GM19023 (cell line): ENCODE measurements around the gene SERAC1.

Experiments
- ATAC-seq: cut with Tn5 transposase; IDR thresholded peaks from one replicate; pipeline ENCODE4 v1.9.1; 2021; ENCODE audit warnings: mild to moderate bottlenecking, moderate library complexity; ENCODE audit not compliant: unreplicated experiment

SERAC1 gene

DNA sequence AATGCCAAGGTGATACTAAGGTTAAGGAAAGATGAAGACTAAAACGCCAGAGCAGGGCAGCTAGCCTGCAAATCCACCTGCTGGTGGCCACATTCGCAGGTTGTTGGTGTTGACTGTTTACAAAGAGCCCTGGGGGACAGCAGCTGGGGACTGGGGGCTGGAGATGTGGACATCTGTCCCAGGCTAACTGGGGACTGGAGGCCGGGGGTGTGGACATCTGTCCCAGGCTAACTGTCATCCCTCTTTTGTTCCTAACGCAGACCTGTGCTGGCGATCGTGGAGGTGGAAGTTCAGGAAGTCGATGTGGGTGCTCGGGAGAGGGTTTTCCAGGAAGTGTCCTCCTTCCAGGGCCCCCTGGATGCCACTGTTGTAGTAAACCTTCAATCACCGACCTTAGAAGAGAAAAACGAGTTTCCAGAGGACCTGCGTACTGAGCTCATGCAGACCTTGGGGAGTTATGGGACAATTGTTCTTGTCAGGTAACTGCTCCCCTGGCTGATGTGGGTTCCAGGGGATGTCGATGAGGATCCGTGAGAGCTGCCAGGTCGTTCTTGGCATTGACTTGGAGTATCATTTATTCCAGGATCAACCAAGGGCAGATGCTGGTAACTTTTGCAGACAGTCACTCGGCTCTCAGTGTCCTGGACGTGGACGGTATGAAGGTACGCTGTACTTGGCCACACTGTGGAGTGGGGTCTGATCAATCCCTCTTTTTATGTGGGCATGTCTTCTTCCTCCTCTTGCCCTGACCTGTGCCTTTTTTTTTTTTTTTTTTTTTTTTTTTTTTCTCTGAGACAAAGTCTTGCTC, 87.0 kb downstream of the SERAC1 start:
- no peak for ATAC-seq

DNA sequence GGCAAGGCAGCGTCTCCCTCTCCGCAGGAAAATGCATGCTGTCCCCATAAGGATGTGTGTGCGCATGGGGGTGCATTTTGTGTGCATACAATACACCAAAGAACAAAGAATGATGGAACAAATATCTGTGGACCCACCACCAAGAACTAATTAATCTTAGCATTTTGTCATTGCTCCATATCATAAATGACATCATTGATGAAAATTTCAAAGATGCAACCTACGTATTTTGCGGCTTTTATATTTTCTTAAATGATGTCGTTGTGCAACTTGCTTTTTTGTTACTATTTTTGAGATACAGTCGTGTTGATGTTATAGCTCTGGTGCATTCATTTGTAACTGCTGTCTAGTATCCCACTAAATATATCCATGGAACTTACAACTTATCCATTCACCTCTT, 89.7 kb downstream of the SERAC1 start:
- ATAC-seq = no peak

DNA sequence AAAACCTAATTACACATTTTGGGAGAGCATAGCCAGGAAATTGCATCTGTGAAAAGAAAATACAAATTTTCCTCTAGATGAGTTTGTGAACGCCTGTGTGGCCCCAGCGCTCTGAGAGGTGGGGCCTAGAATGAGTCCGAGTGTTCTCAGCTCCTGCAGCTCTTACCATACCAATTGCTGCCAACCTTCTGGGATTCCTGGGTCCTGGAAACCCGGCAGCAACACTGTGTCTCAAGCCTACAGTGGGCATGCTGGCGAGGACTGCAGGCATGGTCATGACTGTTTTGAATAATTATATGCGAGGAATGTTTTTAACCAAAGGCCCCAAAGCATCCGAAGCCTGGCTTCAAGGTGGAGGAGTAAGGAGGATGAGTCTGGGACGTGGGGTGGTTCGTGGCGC, 90.4 kb downstream of the SERAC1 start:
- no peak for ATAC-seq

DNA sequence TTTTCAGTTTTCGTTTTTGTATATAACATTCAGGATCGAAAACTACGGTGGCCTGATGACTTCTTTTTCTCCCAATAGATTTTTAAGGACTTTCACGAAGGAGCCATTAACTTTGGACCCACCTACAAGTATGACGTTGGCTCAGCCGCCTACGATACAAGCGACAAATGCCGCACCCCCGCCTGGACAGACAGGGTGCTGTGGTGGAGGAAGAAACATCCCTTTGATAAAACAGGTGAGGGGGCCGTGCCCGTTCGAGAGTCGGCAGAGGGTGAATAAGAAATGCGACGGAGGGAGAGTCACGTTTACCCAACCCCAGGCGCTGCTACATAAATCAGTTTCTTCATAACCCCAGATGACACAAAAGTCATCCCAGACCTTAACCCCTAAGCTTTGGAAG, 91.5 kb downstream of the SERAC1 start:
- ATAC-seq = no peak

DNA sequence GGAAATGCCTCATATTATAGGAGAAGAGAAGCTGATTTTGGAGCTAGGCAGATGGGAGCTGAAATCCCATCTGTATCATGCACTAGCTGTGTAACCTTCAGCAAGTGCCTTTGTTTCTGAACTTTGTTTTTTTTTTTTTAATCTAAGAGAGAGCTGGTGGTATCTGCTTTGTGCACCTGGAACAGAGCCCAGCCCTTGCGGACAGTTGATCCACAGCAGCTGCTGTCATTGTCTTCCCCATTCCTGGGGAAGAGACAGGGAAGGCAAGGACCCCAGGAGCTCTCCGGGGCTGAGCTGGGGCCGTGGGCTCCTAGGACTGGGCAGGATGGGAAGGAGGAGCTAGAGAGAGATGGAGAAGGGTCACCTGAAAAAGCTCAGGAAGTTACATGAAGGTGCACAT, 94.3 kb downstream of the SERAC1 start:
- no peak for ATAC-seq

DNA sequence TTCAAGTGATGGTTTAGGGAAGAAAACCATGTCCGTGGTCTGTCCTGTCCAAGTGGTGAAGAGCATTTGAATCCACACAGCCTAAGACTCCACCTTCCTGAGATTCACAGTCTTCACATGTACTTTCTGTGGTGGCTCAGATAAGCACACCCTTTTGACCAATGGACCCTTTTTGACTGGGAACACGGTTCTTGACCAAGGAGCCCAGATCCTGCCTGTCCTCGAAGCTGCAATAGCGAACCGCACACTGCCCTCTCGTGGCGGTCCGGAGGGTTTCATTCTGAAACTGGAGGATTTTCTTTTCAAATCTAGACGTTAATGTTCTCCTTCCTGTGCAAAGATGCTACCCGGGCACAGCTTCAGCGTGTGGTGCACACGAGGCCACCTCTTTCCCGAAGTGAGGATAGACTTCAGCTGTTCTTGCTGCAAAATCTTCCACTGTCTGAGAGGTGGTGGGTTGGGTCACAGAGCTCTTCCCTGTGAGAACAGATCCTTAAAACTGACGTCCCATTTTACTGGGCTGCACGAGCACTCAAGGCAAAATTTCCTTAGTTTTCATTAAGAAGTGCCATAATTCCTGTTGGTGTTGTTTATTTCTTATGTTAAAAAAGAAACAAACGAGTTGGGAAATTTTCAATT, 95.9 kb downstream of the SERAC1 start:
- no peak for ATAC-seq

DNA sequence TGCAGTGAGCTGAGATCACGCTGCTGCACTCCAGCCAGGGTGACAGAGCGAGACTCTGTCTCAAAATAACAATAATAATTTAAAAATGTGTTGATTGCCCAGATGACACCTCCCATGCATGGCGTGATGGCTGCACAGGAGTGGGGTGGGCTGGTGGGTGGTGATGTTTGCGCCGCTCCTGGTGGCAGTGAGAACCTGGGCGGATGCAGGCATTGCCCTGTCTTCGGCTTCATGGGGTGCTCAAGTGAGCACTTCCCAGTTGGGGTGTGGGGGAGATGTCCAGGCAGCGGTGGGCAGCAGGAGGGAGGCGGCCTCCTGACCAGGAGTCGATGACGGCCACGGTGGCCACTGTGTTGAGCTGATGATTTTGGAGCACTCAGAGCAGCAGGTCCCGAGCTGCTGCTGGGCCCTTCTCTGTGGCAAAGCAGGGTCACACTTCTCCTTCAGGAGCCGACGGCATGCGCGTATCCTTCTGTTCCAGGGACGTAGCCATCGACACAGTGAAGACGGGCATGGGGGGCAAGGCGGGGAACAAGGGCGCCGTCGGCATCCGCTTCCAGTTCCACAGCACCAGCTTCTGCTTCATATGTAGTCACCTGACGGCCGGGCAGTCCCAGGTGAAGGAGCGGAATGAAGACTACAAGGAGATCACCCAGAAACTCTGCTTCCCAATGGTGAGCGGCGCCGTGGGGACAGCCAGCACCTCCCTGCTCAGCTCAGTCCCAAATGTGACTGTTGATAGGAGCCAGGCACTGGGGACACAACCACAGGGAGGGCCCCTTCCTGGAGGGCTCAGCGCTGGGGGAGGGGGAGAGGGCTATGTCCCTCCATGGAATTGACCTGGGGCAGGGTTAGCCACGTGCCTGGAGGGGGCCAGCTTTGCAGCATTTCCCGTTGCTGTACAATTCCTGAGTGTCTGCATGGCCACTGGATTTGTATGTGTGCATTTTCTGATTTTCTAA, 96.7 kb downstream of the SERAC1 start:
- ATAC-seq = no peak

DNA sequence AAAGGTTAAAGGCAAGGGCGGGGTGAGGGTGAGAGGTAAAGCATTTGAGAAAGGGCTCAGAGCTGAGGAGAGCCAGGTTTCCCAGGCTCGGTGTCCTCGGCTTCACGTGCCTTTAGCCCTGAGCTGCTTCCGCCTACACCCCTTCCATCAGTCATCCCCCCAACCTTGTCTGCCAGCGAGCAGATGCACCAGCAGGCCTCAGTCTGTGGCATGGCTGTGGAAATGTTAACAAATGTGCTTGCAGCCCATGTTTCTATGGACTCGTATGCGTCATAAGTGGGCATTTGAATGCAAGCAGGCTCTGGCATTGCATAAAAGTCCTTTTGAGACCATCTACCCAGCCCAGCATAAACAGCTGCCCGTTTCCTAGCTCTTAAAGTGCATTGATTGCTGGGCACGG, 97.5 kb downstream of the SERAC1 start:
- no peak for ATAC-seq

DNA sequence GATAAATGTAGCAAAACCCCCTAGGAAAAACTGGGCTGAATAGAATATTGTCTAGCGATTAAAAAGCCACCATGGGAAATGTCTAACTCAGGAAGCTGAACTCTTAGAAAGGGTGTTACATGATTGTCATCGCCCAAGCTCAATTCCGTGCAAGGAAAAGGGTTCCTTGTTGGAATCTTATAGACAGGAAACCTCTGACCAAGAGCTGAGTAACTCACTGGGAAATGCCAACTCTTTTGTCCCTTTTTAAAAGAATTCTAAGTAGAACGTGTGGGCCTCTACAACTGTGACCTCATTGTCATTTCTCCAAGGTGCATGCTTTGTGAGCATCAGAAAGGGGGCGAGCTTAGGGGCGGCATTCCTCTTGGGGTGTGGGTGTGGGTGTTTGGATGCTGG, 98.3 kb downstream of the SERAC1 start:
- no peak for ATAC-seq

DNA sequence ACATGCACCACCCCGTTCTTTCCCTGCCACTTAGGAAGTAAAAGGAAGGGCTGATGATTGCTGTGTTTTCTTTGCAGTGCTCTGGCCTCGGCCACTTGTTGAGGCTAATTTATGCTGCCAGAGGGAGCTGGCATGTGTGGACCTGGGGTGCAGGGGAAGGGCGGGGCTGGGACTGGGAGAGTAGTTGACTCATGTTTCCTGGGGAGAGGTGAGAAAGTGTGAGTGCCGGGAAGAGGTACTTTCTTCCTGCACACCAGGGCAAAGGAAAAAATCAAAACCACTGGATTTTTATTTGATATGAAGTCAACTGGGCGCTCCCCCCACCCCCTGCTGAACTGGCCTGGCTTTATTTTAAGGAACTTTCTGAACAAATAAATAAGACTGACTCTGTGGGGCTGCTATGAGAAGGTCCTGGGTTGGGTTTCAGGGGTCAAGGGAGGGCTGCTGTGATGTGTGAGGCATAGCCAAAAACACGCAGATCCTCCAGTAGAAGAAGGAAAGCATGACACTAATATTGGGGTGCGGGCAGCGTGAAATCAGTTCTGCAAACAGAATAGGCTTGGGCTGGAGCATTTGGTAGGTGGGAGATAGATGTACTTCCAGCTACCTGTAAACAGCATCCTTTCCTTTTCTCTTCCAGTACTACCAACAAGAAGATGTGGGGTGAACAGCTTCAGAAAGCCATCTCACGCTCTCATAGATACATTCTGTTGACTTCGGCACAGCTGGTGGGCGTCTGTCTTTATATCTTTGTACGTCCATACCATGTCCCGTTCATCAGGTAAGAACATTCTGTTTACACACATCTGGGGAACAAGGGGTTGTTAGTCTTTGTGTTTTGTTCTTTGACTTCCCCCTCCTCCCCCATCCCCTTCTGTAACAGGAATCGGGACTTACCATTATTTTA, 98.9 kb downstream of the SERAC1 start:
- ATAC-seq = no peak

DNA sequence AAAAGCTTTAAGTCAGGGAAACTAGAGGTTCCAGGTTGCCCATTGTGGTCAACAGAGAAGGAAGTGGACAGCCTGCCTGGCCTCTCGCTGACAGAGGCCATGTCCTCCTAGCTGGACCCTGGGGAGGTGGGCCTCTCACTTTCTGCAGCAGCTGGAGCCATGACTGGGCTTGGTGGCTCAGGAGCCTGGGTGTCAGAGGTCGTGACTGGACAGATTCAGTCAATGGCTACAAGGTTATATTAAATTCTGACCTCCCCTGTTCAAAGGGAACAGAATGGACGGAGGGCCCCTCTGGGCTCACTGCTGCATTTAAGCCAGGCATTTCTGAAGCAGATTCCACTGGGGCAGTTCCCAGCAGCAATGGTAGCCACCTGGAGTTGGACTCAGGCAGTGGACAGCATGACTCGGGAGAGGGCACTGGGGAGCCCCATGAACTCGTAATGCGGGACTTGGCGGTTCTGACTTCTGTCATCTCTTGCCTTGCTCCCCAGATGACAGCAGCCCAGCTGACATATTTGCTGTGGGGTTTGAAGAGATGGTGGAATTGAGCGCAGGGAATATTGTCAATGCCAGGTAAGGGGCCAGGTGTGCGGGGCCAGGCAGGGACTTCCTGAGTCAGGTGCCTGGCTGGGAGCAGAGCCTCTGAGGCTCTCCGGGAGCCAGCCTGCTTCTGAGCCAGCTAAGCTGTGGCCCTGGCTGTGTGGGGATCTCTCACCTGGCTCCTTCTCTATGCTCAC, 99.7 kb downstream of the SERAC1 start:
- ATAC-seq = no peak

DNA sequence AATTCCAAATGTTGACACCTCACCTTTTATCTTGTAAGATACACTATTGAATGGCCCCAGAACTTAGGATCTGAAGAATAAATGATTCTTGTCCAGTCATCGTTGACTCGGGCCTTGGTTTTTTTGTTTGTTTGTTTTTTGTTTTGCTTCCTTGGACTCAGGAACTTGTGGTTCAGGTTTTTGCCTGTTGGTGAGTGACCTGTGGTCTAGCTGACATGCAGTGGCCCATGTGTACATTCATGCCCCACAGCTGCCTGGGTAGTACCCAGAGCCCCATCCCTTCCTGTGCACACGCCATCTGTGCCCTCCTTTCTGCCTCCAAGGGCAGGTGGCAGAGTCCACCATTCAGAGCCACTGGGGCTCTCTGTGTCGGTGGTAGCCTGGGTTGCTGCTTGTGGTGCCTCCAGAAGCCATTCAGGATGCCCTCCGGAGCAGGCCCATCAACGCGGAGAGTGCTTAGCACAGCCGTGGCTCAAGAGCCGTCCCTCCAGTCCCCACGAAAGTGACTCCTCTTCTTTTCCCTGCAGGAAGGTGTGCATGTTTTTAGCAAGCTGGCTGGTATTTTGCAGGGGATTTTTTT, 100.5 kb downstream of the SERAC1 start:
- ATAC-seq = no peak

DNA sequence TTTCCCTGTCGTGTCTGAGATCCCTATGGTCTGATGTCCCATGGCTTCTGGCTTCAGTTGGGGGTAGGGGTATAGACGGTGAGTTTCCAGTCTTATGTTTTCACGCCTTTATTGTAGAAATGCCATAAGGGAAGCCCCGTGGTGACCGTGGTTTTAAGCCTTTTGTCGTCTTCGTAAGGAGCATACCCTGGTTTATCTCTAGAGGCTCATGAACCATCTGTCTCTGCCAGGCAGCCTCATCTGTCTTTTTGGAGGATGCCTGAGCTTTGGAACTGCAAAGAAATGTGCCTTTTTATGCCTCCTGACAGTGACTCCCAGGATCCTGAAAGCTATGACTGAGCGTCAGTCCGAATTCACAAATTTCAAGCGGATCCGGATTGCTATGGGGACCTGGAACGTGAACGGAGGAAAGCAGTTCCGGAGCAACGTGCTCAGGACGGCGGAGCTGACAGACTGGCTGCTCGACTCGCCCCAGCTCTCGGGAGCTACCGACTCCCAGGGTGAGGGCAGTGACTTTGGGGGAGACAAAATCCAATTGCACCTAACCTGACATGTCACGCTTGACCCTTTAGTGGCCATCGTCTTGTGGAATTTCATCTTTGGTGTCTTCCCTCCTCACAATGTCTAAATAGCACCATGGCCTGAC, 101.8 kb downstream of the SERAC1 start:
- ATAC-seq = no peak

DNA sequence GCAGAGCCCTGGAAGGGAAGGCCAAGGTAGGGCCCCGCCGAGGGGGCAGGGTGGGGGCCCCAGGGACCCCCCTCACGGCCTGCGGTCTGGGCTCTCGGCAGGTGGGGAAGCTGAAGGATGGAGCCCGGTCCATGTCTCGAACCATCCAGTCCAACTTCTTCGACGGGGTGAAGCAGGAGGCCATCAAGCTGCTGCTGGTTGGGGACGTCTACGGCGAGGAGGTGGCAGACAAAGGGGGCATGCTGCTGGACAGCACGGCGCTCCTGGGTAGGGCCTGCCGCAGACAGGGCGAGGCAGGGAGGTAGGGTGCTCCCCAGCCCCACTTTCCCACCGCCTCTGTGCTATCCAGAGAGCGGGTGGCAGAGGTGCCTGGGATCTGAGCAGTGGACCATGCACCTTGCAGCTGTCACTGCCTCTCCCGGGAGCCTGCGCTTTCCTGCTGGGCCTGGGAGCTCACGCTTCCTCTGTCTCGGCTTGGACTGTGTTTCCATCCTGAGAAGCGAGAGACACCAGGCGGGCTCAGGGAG, 103.3 kb downstream of the SERAC1 start:
- ATAC-seq = no peak

DNA sequence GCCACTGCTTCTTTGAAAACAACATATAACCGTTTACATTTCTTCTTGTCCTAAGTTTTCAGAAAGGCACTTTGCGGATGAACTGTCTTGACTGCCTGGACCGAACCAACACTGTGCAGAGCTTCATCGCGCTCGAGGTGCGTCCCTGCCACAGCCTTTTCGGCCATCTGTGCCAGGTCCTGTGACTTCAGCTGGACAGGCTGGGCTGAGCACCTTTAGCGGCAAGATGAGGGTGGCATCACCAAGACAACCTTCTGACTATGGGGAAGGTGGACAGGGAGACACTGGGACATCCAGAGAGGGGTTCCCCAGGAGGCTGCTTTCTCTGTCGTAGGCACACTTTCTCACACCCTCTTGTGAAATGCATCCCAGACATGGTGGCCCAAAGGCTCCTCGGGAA, 104.3 kb downstream of the SERAC1 start:
- ATAC-seq = no peak

DNA sequence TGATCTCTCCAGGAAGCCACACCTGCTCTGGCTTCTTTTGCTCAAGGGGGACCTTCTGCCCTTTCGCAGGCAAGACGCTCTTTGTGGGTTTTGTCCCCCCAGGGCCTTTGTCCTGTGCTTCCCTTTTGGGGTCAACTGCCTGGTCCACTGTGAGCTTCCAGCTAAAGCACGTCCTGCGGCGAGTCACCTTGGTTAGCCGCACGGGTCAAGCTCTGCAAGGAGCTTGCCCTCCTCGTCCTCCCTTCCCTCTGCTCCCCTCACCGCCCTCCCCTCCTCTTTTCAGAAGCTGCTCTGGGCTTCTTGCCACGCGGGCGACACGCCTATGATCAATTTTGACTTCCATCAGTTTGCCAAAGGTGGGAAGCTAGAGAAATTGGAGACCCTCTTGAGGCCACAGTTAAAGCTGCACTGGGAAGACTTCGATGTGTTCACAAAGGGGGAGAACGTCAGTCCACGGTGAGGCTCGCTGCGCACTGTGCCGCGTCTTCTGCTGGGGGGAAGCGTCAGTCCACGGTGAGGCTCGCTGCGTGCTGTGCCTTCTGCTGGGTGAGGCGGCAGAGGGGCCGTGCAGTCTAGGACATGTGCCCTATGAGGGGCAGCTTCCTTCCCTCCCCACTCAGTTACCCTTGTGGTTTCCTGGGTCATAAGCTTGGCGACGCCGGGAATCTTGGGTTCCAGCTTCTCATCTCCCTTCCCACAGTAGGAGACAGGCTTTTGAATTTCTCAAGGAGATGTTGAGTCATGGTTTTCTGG, 106.2 kb downstream of the SERAC1 start:
- no peak for ATAC-seq

DNA sequence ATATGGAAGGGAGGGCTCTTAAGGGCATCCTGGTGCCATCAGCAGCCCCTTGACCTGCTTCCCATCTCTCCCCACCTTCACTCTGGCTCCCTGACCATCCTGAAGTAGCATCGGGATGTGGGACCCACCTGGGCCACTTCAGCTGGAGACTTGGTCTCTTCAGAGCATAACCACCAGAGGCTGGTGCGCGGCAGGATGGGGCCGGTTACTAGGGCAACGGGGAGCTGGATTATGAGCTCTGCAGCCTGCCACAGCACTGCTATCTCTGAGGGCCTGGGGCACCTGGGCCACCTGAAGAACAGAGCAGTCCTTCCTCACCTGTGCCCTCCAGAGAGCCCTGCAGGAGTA, 106.7 kb downstream of the SERAC1 start:
- no peak for ATAC-seq
